Gastrocnemius medialis (tissue), 4 donors: ENCODE data around the gene SCUBE1.

Source experiments
- CTCF ChIP-seq, 5 experiments: fragments of 450-650 bp in 3 of 5; fragments of 200-600 bp in 2 of 5; sonication (generic) in 2 of 5; IDR thresholded peaks in 4 of 5; conservative IDR thresholded peaks in 1 of 5; 1 replicate in 4 of 5; 2 replicates in 1 of 5; pipeline ENCODE4 v1.5.1; 2016 to 2019; ENCODE audit warnings: antibody characterized with exemption in 5 of 5, mild to moderate bottlenecking in 3 of 5, moderate library complexity in 3 of 5
- POLR2A ChIP-seq, 2 donors: fragments of 450-650 bp; IDR thresholded peaks; one replicate each; pipeline ENCODE4 v1.6.1; 2017; ENCODE audit warnings: antibody characterized with exemption in 2 of 2, mild to moderate bottlenecking in 2 of 2, moderate library complexity in 2 of 2

- TF ChIP-seq CTCF (IDR thresholded peaks at IDR 0.05 in 4 of 5, conservative IDR thresholded peaks at IDR 0.05 in 1 of 5) (no peak), POLR2A (IDR thresholded peaks at IDR 0.05) (no peak)
Measured at GRCh38 chr22:43270949-43271348, 72.2 kb downstream of the SCUBE1 start.
